GM23338 (cell line): ENCODE data around the gene CIAO2A. TPM values are rescaled to one million over a fixed set of nuclear protein-coding genes. Genes with fewer than 3 reads are reported as not detected.

Source experiments
- ATAC-seq: fragments of 200-7000 bp; cut with Tn5 transposase; 3 replicates; pipeline ENCODE4 v1.9.1; 2020
- DNase-seq: peaks from one replicate; pipeline ENCODE4 v3.0.0-alpha.2; 2015; ENCODE audit warnings: low spot score
- H2AFZ ChIP-seq: fragments of 200-600 bp; sonication (generic); 2 replicates; pipeline ENCODE4 v1.8.0; 2016; ENCODE audit warnings: antibody characterized with exemption, mild to moderate bottlenecking, moderate library complexity
- H3F3A ChIP-seq: fragments of 200-600 bp; sonication (generic); replicated peaks from 2 replicates; pipeline ENCODE4 v1.8.0; 2017; ENCODE audit warnings: antibody characterized with exemption, mixed run types, low read depth
- H3K27ac ChIP-seq: fragments of 200-600 bp; sonication (generic); 2 replicates; pipeline ENCODE4 v1.6.1; 2016; ENCODE audit warnings: low read depth
- H3K27me3 ChIP-seq: fragments of 200-600 bp; sonication (generic); 2 replicates; pipeline ENCODE4 v1.8.0; 2016; ENCODE audit warnings: mild to moderate bottlenecking, mixed run types, moderate library complexity; ENCODE audit not compliant: insufficient read depth
- H3K36me3 ChIP-seq: fragments of 200-600 bp; sonication (generic); 2 replicates; pipeline ENCODE4 v1.8.0; 2016; ENCODE audit warnings: mild to moderate bottlenecking; ENCODE audit not compliant: insufficient read depth
- H3K4me1 ChIP-seq: fragments of 200-600 bp; sonication (generic); 2 replicates; pipeline ENCODE4 v1.8.0; 2016; ENCODE audit warnings: mild to moderate bottlenecking, moderate library complexity; ENCODE audit not compliant: insufficient read depth
- H3K4me2 ChIP-seq: fragments of 200-600 bp; sonication (generic); 2 replicates; pipeline ENCODE4 v1.7.1; 2017; ENCODE audit warnings: mixed run types
- H3K4me3 ChIP-seq: fragments of 200-600 bp; sonication (generic); 2 replicates; pipeline ENCODE4 v1.6.1; 2016; ENCODE audit warnings: mixed run types
- H3K79me2 ChIP-seq: fragments of 200-600 bp; sonication (generic); replicated peaks from 2 replicates; pipeline ENCODE4 v1.8.0; 2017; ENCODE audit warnings: mild to moderate bottlenecking; ENCODE audit not compliant: insufficient read depth
- H3K9me2 ChIP-seq: fragments of 200-600 bp; sonication (generic); 2 replicates; pipeline ENCODE4 v1.8.0; 2017; ENCODE audit not compliant: insufficient read depth
- H4K20me1 ChIP-seq: fragments of 200-600 bp; sonication (generic); replicated peaks from 2 replicates; pipeline ENCODE4 v1.8.0; 2017; ENCODE audit warnings: mild to moderate bottlenecking; ENCODE audit not compliant: insufficient read depth
- H3K27ac Mint-ChIP-seq: 2 replicates; pipeline ENCODE4 v1.8.0; 2020; ENCODE audit warnings: inconsistent platforms, mild to moderate bottlenecking, moderate library complexity, mixed read lengths
- H3K27me3 Mint-ChIP-seq: 3 replicates; pipeline ENCODE4 v1.8.0; 2022; ENCODE audit warnings: low read depth, mild to moderate bottlenecking, moderate library complexity, mixed read lengths, inconsistent platforms; ENCODE audit not compliant: insufficient read depth, poor library complexity
- H3K36me3 Mint-ChIP-seq: 3 replicates; pipeline ENCODE4 v1.8.0; 2021; ENCODE audit warnings: low read depth, mild to moderate bottlenecking, inconsistent platforms, moderate library complexity, mixed read lengths
- H3K4me1 Mint-ChIP-seq: 3 replicates; pipeline ENCODE4 v1.8.0; 2020; ENCODE audit warnings: mild to moderate bottlenecking, inconsistent platforms, mixed read lengths
- H3K4me3 Mint-ChIP-seq: 3 replicates; pipeline ENCODE4 v1.8.0; 2021; ENCODE audit warnings: moderate library complexity, mild to moderate bottlenecking, inconsistent platforms, mixed read lengths
- H3K9me3 Mint-ChIP-seq: 3 replicates; pipeline ENCODE4 v1.8.0; 2020; ENCODE audit warnings: moderate library complexity, mild to moderate bottlenecking, inconsistent platforms, mixed read lengths
- CTCF ChIP-seq, 2 experiments: fragments of 200-600 bp in 1 of 2; sonication (generic) in 1 of 2; conservative IDR thresholded peaks; 2 replicates each; pipeline versions ENCODE4 v1.5.1 to v1.6.1; 2016 to 2017; ENCODE audit warnings: antibody characterized with exemption in 2 of 2, low read depth in 2 of 2, mild to moderate bottlenecking in 2 of 2, moderate library complexity in 1 of 2
- ETS1 ChIP-seq: IDR thresholded peaks from 2 replicates; pipeline ENCODE4 v1.6.1; 2016; ENCODE audit warnings: antibody characterized with exemption
- JUNB ChIP-seq: IDR thresholded peaks from one replicate; pipeline ENCODE4 v1.6.1; 2016; ENCODE audit warnings: antibody characterized with exemption; ENCODE audit not compliant: unreplicated experiment
- REST ChIP-seq: IDR thresholded peaks from one replicate; pipeline ENCODE4 v1.6.1; 2018; ENCODE audit warnings: antibody characterized with exemption; ENCODE audit not compliant: unreplicated experiment
- ZNF114 ChIP-seq: fragments of 250-450 bp; sonication (Bioruptor Pico); IDR thresholded peaks from 2 replicates; pipeline ENCODE4 v1.5.0; 2020; ENCODE audit warnings: mild to moderate bottlenecking, moderate library complexity
- polyA plus RNA-seq: library from polyadenylated mRNA; unstranded; fragments of >200 nt; fragmentation: Nextera tagmentation; extraction: Ambion mirVana; gene quantifications from 2 replicates; pipeline ENCODE4 v1.2.1, GENCODE V29; 2016
- total RNA-seq: library from RNA; depleted of rRNA; stranded (reverse); fragments of >200 nt; shearing (Covaris generic); gene quantifications from 2 replicates; pipeline ENCODE4 v1.2.3, GENCODE V29; 2014

Gene CIAO2A
- total and polyA plus RNA-seq, 2 experiments from 2014 or later: 132 to 318 TPM

GRCh38 chr15:64024172-64025050 lies 69.2 kb downstream of the CIAO2A start:
- H3K27me3 ChIP-seq: no peaks in the 10 kb centered on the region
- no peaks in the 10 kb centered on the region for H3K36me3 ChIP-seq
- H3K4me3 ChIP-seq: no peak overlapping the region
- Mint-ChIP-seq H3K4me3 (no peak overlapping the region), H3K36me3 (no peaks in the 10 kb centered on the region), H3K27me3 (peaks cover 4% of the 10 kb centered on the region), H3K27ac (0 out of 2 replicates have a peak overlapping the region, but pooled peaks have one; percentile 46), H3K4me1 (peaks cover 20% of the 10 kb centered on the region), H3K9me3 (no peaks in the 10 kb centered on the region; the same call in 2 of the 3 replicates)
- ATAC-seq: peak; percentile 69
- H3F3A ChIP-seq: no peaks in the 10 kb centered on the region
- H3K9me2 ChIP-seq: peaks cover 8% of the 10 kb centered on the region; the same call in 1 of the 2 replicates
- H3K27ac ChIP-seq: no peak overlapping the region
- no peak for TF ChIP-seq JUNB
- peak; percentile 35 to 41 for TF ChIP-seq CTCF (conservative IDR thresholded peaks at IDR 0.05; ENCODE audit: low read depth in 2 of 2)
- H3K79me2 ChIP-seq: no peaks in the 10 kb centered on the region
- peak overlapping the region; percentile 43; the same call in 1 of the 2 replicates for H3K4me2 ChIP-seq
- peaks cover 16% of the 10 kb centered on the region for H3K4me1 ChIP-seq
- H2AFZ ChIP-seq: peak overlapping the region; percentile 66; the same call in 1 of the 2 replicates
- peak; percentile 34 for DNase-seq
- H4K20me1 ChIP-seq: no peaks in the 10 kb centered on the region

GRCh38 chr15:64023220-64023619 lies 70.4 kb downstream of the CIAO2A start:
- Histone ChIP-seq H3K4me3 (no peak overlapping the region), H3K4me2 (no peak overlapping the region), H3F3A (no peaks in the 10 kb centered on the region), H3K4me1 (peaks cover 16% of the 10 kb centered on the region), H4K20me1 (no peaks in the 10 kb centered on the region), H3K36me3 (no peaks in the 10 kb centered on the region), H3K27ac (no peak overlapping the region), H3K27me3 (no peaks in the 10 kb centered on the region), H3K9me2 (peaks cover 8% of the 10 kb centered on the region; the same call in 1 of the 2 replicates), H2AFZ (no peak overlapping the region), H3K79me2 (no peaks in the 10 kb centered on the region)
- no peaks in the 10 kb centered on the region; the same call in 2 of the 3 replicates for H3K9me3 Mint-ChIP-seq
- peaks cover 20% of the 10 kb centered on the region for H3K4me1 Mint-ChIP-seq
- ATAC-seq: no peak
- no peak overlapping the region for H3K27ac Mint-ChIP-seq
- no peaks in the 10 kb centered on the region for H3K36me3 Mint-ChIP-seq
- no peak overlapping the region for H3K4me3 Mint-ChIP-seq
- peaks cover 2% of the 10 kb centered on the region for H3K27me3 Mint-ChIP-seq
- DNase-seq: no peak
- TF ChIP-seq ETS1: no peak
- TF ChIP-seq REST: no peak
- no peak for TF ChIP-seq CTCF (conservative IDR thresholded peaks at IDR 0.05; ENCODE audit: low read depth in 2 of 2)
- TF ChIP-seq ZNF114: no peak
